CD4-positive, alpha-beta T cell (primary cell): ENCODE results near the gene TIMP3. TPM values are rescaled to one million over a fixed set of nuclear protein-coding genes. Genes with fewer than 3 reads are reported as not detected.

ENCODE experiments used
- ATAC-seq: fragments of 200-7000 bp; cut with Tn5 transposase; one replicate; pipeline ENCODE4 v1.10.0; 2022; ENCODE audit warnings: mild to moderate bottlenecking; ENCODE audit not compliant: poor library complexity
- CTCF ChIA-PET: fragments of 350-600 bp; sonication (Branson Sonifier 250); formaldehyde crosslinking; loops from one replicate; lab custom pipeline; 2021; ENCODE audit warnings: antibody characterized with exemption, inconsistent platforms; lab: Charles Lee
- POLR2A ChIA-PET: fragments of 350-600 bp; sonication (Branson Sonifier 250); formaldehyde crosslinking; loops from one replicate; lab custom pipeline; 2021; ENCODE audit warnings: antibody characterized with exemption, inconsistent platforms; lab: Charles Lee
- DNase-seq, 14 experiments: peaks; one replicate each; pipeline ENCODE4 v3.0.0-alpha.2; 2013 to 2020; ENCODE audit warnings: mixed read lengths in 2 of 14
- H3K27ac ChIP-seq, 2 donors: one replicate each; pipeline versions ENCODE4 v1.5.1 to v1.7.0; 2013; ENCODE audit warnings: low read length in 2 of 2, low read depth in 1 of 2, mild to moderate bottlenecking in 1 of 2
- H3K27me3 ChIP-seq, 2 experiments: 1 replicate in 1 of 2; 2 replicates in 1 of 2; pipeline versions ENCODE4 v1.6.1 to v1.7.0; 2013; ENCODE audit warnings: low read length in 2 of 2, control low read depth in 1 of 2, mild to moderate bottlenecking in 1 of 2, moderate library complexity in 1 of 2; ENCODE audit not compliant: insufficient read depth in 2 of 2, control insufficient read depth in 1 of 2
- H3K36me3 ChIP-seq: one replicate; pipeline ENCODE4 v1.6.1; 2013; ENCODE audit warnings: low read length, control low read depth; ENCODE audit not compliant: insufficient read depth
- H3K4me1 ChIP-seq: one replicate; pipeline ENCODE4 v1.6.1; 2013; ENCODE audit warnings: low read length, control low read depth; ENCODE audit not compliant: insufficient read depth
- H3K4me3 ChIP-seq: one replicate; pipeline ENCODE4 v1.5.1; 2013; ENCODE audit warnings: mild to moderate bottlenecking, low read length, moderate library complexity
- H3K9me3 ChIP-seq, 2 experiments: 1 replicate in 1 of 2; 2 replicates in 1 of 2; pipeline versions ENCODE4 v1.6.1 to v1.7.0; 2013; ENCODE audit warnings: low read length in 2 of 2, mild to moderate bottlenecking in 2 of 2, control low read depth in 1 of 2, moderate library complexity in 1 of 2; ENCODE audit not compliant: control insufficient read depth in 1 of 2, insufficient read depth in 1 of 2
- H3K27ac Mint-ChIP-seq: one replicate; pipeline ENCODE4 v1.8.0; 2020; ENCODE audit warnings: mixed read lengths
- H3K27me3 Mint-ChIP-seq: one replicate; pipeline ENCODE4 v1.8.0; 2021; ENCODE audit warnings: mixed read lengths
- H3K36me3 Mint-ChIP-seq: one replicate; pipeline ENCODE4 v1.8.0; 2021; ENCODE audit warnings: low read depth, mixed read lengths
- H3K4me1 Mint-ChIP-seq: one replicate; pipeline ENCODE4 v1.8.0; 2021; ENCODE audit warnings: low read depth, mixed read lengths
- H3K4me3 Mint-ChIP-seq: one replicate; pipeline ENCODE4 v1.8.0; 2020; ENCODE audit warnings: mild to moderate bottlenecking, mixed read lengths
- H3K9me3 Mint-ChIP-seq: one replicate; pipeline ENCODE4 v1.8.0; 2020; ENCODE audit warnings: mixed read lengths
- CTCF ChIP-seq: fragments of 200-600 bp; IDR thresholded peaks from one replicate; pipeline ENCODE4 v1.8.0; 2022; ENCODE audit warnings: antibody characterized with exemption, mild to moderate bottlenecking
- intact Hi-C, 2 experiments: fragments of 100-400 bp; cut with DNase I in 1 of 2; cut with micrococcal nuclease in 1 of 2; formaldehyde crosslinking; loops; one replicate each; pipeline versions ENCODE4 v1.15.1 to v1.9.0; 2023 to 2025; cut with DNase I, micrococcal nuclease
- total RNA-seq, 174 experiments: library from RNA in 2 of 174; stranded (reverse) in 2 of 174; gene quantifications; one replicate each; pipeline ENCODE4 v1.2.3 and lab custom pipeline; 2021 to 2026

The TIMP3 gene
- total RNA-seq, 2 experiments from 2014 or later = 0.06 TPM; not detected in 1

DNA sequence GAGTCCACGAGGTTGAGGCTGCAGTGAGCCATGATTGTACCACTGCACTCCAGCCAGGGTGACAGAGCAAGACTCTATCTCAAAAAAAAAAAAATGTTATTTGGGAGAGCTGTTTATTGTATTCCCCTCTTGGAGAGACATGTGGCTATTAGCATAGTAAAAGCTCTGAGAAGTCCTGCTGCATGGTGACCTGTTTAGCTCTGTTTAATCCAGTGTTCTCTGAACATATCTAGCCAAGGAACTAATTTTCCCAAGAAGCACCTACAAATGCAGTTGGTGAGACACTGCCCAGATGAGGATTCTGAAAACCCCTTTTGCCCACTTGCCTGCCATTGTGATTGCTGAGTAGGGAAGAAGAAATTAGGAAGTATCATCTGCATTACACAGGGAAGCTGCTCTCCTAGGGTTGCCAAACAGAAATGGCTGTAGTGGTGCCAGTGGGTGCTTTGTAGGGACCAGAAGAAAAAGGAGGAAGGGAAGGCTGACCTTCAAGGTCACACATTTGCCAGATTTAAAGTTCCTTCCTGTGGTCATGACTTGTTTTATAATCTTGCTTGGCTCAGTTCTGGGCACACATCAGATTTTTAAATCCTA lies 15.7 kb downstream of the TIMP3 start:
- H3K9me3 ChIP-seq = no peaks in the 10 kb centered on the region
- H3K4me3 Mint-ChIP-seq = no peak overlapping the region
- ATAC-seq = no peak
- DNase-seq = no peak
- no peaks in the 10 kb centered on the region for H3K4me1 Mint-ChIP-seq
- TF ChIP-seq CTCF = no peak
- H3K4me1 ChIP-seq = no peaks in the 10 kb centered on the region
- H3K9me3 Mint-ChIP-seq = no peaks in the 10 kb centered on the region
- H3K27me3 ChIP-seq = no peaks in the 10 kb centered on the region
- no peak overlapping the region for H3K27ac Mint-ChIP-seq
- ChIA-PET CTCF (no interaction called here), POLR2A (no interaction called here)
- intact Hi-C loops = no loop called here
- H3K4me3 ChIP-seq = no peak overlapping the region
- no peak overlapping the region for H3K27ac ChIP-seq
- H3K36me3 Mint-ChIP-seq = no peaks in the 10 kb centered on the region
- no peaks in the 10 kb centered on the region for H3K36me3 ChIP-seq
- peaks cover 4% of the 10 kb centered on the region for H3K27me3 Mint-ChIP-seq

DNA sequence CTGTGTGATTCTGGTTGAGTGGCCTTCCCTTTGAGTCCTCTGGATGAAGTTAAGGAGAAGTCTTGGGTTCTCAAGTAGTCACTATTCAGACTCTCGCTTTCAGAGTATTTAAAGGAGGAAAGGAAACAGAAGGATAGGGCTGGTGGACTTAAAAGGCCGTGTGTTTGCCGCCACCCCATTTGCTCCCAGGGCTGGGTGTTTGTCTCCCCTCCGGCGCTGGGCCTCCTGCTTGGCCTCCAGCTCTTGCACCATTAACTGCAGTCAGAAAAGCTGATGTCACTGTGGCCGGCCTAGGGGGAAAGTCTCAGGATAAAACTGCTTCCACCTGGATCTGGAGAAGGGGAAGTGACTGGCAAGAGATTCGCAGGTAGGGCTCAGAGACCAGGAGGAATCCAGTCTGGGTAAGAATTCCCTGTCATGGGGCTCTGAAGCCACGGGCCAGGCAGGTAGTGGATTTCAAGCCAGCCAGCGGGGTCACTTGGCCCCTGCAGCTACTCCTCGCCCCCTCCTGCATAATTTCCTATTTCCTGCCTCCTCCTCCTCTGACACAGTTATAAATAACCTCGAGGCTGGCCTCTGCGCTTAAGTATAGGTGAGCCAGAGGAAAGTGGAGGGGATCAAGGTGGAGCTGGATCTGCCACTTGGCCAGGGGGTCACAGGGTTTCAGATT lies 17.1 kb downstream of the TIMP3 start:
- Histone ChIP-seq H3K4me1 (no peaks in the 10 kb centered on the region), H3K4me3 (no peak overlapping the region), H3K9me3 (no peaks in the 10 kb centered on the region), H3K27me3 (no peaks in the 10 kb centered on the region), H3K36me3 (no peaks in the 10 kb centered on the region), H3K27ac (no peak overlapping the region)
- intact Hi-C loops = no loop called here
- ChIA-PET CTCF (no interaction called here), POLR2A (no interaction called here)
- Mint-ChIP-seq H3K27me3 (peaks cover 11% of the 10 kb centered on the region), H3K4me1 (no peaks in the 10 kb centered on the region), H3K27ac (no peak overlapping the region), H3K4me3 (no peak overlapping the region), H3K36me3 (no peaks in the 10 kb centered on the region), H3K9me3 (no peaks in the 10 kb centered on the region)
- TF ChIP-seq CTCF = no peak
- ATAC-seq (no peak), DNase-seq (no peak)

- no peaks in the 10 kb centered on the region for H3K9me3 Mint-ChIP-seq
- H3K27ac Mint-ChIP-seq = no peak overlapping the region
- H3K27me3 Mint-ChIP-seq = peaks cover 11% of the 10 kb centered on the region
- no peaks in the 10 kb centered on the region for H3K27me3 ChIP-seq
- no peak for ATAC-seq
- ChIA-PET POLR2A (no interaction called here), CTCF (no interaction called here)
- no peak overlapping the region for H3K27ac ChIP-seq
- no peaks in the 10 kb centered on the region for H3K9me3 ChIP-seq
- no peaks in the 10 kb centered on the region for H3K36me3 Mint-ChIP-seq
- no peak for DNase-seq
- no peaks in the 10 kb centered on the region for H3K4me1 Mint-ChIP-seq
- no peak for TF ChIP-seq CTCF
- intact Hi-C loops = no loop called here
- H3K4me3 Mint-ChIP-seq = no peak overlapping the region
- H3K4me3 ChIP-seq = no peak overlapping the region
- no peaks in the 10 kb centered on the region for H3K36me3 ChIP-seq
- H3K4me1 ChIP-seq = no peaks in the 10 kb centered on the region
Observed at GRCh38 chr22:32819120-32819519, 17.6 kb downstream of the TIMP3 start.
